Endodermal cell (in vitro differentiated cells): Measurements from ENCODE around the gene KMT2C. TPM values are rescaled to one million over a fixed set of nuclear protein-coding genes. Genes with fewer than 3 reads are reported as not detected.
A peak's percentile ranks its signal among the peaks of the same experiment; 100 is the strongest.

ENCODE experiments used
- DNase-seq: peaks from one replicate; pipeline ENCODE4 v3.0.0-alpha.2; 2017
- H3K27ac ChIP-seq: 2 replicates; pipeline ENCODE4 v1.5.1; 2013; ENCODE audit warnings: mild to moderate bottlenecking, low read depth, low read length, moderate library complexity
- H3K27me3 ChIP-seq: 2 replicates; pipeline ENCODE4 v1.6.1; 2013; ENCODE audit warnings: mild to moderate bottlenecking, low read length, moderate library complexity; ENCODE audit not compliant: insufficient read depth, control insufficient read depth, poor library complexity, severe bottlenecking
- H3K36me3 ChIP-seq: 2 replicates; pipeline ENCODE4 v1.7.0; 2013; ENCODE audit warnings: mild to moderate bottlenecking, low read length, moderate library complexity; ENCODE audit not compliant: control insufficient read depth, insufficient read depth
- H3K4me1 ChIP-seq: one replicate; pipeline ENCODE4 v1.7.0; 2013; ENCODE audit warnings: low read length; ENCODE audit not compliant: control insufficient read depth, insufficient read depth
- H3K4me3 ChIP-seq: 2 replicates; pipeline ENCODE4 v1.5.1; 2013; ENCODE audit warnings: mild to moderate bottlenecking, low read length, moderate library complexity
- H3K9ac ChIP-seq: 2 replicates; pipeline ENCODE4 v1.6.1; 2013; ENCODE audit warnings: mild to moderate bottlenecking, low read length, moderate library complexity; ENCODE audit not compliant: poor library complexity, severe bottlenecking; ENCODE audit errors: extremely low read depth
- H3K9me3 ChIP-seq: 2 replicates; pipeline ENCODE4 v1.6.1; 2013; ENCODE audit warnings: mild to moderate bottlenecking, low read length, moderate library complexity; ENCODE audit not compliant: control insufficient read depth
- H3K27ac Mint-ChIP-seq: 2 replicates; pipeline ENCODE4 v1.8.0; 2020; ENCODE audit warnings: mixed read lengths
- H3K27me3 Mint-ChIP-seq: 2 replicates; pipeline ENCODE4 v1.8.0; 2021; ENCODE audit warnings: mild to moderate bottlenecking, mixed read lengths; ENCODE audit not compliant: insufficient read depth
- H3K36me3 Mint-ChIP-seq: 2 replicates; pipeline ENCODE4 v1.8.0; 2020; ENCODE audit warnings: low read depth, mixed read lengths
- H3K4me1 Mint-ChIP-seq: 2 replicates; pipeline ENCODE4 v1.8.0; 2020; ENCODE audit warnings: mixed read lengths
- H3K4me3 Mint-ChIP-seq: 2 replicates; pipeline ENCODE4 v1.8.0; 2020; ENCODE audit warnings: mild to moderate bottlenecking, moderate library complexity, mixed read lengths
- H3K9me3 Mint-ChIP-seq: 2 replicates; pipeline ENCODE4 v1.8.0; 2020; ENCODE audit warnings: mild to moderate bottlenecking, mixed read lengths
- CTCF ChIP-seq: fragments of 200-600 bp; sonication (generic); conservative IDR thresholded peaks from 2 replicates; pipeline ENCODE4 v1.5.0; 2021; ENCODE audit warnings: antibody characterized with exemption, mild to moderate bottlenecking
- WGBS, 2 experiments: methylation state at CpG; one replicate each; pipeline versions ENCODE4 v1.1.5 to v1.1.7; 2013; ENCODE audit warnings: missing lambda C conversion rate in 2 of 2, mixed read lengths in 1 of 2; ENCODE audit not compliant: insufficient coverage in 1 of 2, insufficient read length in 1 of 2; 5-methylcytosine and 5-hydroxymethylcytosine counted together
- total RNA-seq, 2 donors: library from RNA; stranded (reverse); fragmentation: NEBNext Ultra II Directional in 1 of 2; extraction: Animal tissue kit (Norgen Biotek cat#: 25700) in 1 of 2; gene quantifications; 2 replicates in 1 of 2; 3 replicates in 1 of 2; pipeline ENCODE4 v1.2.1, GENCODE V29; 2021

KMT2C gene
- total RNA-seq, 2 donors from 2014 or later = 54.3 to 60.6 TPM

GRCh38 chr7:152467225-152467624, 31.4 kb upstream of the KMT2C start:
- DNase-seq = no peak
- no peak for TF ChIP-seq CTCF
- H3K4me1 Mint-ChIP-seq = peaks cover 7% of the 10 kb centered on the region
- Histone ChIP-seq H3K36me3 (no peaks in the 10 kb centered on the region), H3K4me3 (no peak overlapping the region), H3K27ac (no peak overlapping the region), H3K9me3 (peaks cover 15% of the 10 kb centered on the region), H3K27me3 (no peaks in the 10 kb centered on the region), H3K4me1 (no peaks in the 10 kb centered on the region), H3K9ac (no peak overlapping the region)
- H3K36me3 Mint-ChIP-seq = no peaks in the 10 kb centered on the region
- H3K27me3 Mint-ChIP-seq = peaks cover 4% of the 10 kb centered on the region
- no peak overlapping the region for H3K4me3 Mint-ChIP-seq
- peaks cover 30% of the 10 kb centered on the region for H3K9me3 Mint-ChIP-seq
- H3K27ac Mint-ChIP-seq = no peak overlapping the region
- WGBS, 2 experiments = 96 to 97% methylated on average over 6 to 9 of the region's 9 CpGs

- 50 to 93% methylated on average over 2 to 4 of the region's 4 CpGs for WGBS, 2 experiments
- Histone ChIP-seq H3K27ac (no peak overlapping the region), H3K9me3 (no peaks in the 10 kb centered on the region), H3K27me3 (no peaks in the 10 kb centered on the region), H3K4me3 (peak overlapping the region; percentile 88), H3K4me1 (peaks cover under 1% of the 10 kb centered on the region), H3K36me3 (no peaks in the 10 kb centered on the region), H3K9ac (peak overlapping the region; percentile 52)
- peak overlapping the region; percentile 88 for H3K27ac Mint-ChIP-seq
- H3K4me3 Mint-ChIP-seq = peak overlapping the region; percentile 83
- H3K9me3 Mint-ChIP-seq = peaks cover 8% of the 10 kb centered on the region
- TF ChIP-seq CTCF = no peak
- no peak for DNase-seq
- H3K4me1 Mint-ChIP-seq = peaks cover 14% of the 10 kb centered on the region
- H3K36me3 Mint-ChIP-seq = no peaks in the 10 kb centered on the region
- H3K27me3 Mint-ChIP-seq = peaks cover 4% of the 10 kb centered on the region
Measured at GRCh38 chr7:152465119-152465387, 29.2 kb upstream of the KMT2C start.

GRCh38 chr7:152464312-152465118, 28.7 kb upstream of the KMT2C start:
- peak; percentile 87 for DNase-seq
- Histone ChIP-seq H3K4me1 (peaks cover 2% of the 10 kb centered on the region), H3K4me3 (peak overlapping the region; percentile 88), H3K36me3 (no peaks in the 10 kb centered on the region), H3K27me3 (no peaks in the 10 kb centered on the region), H3K27ac (peak overlapping the region; percentile 94), H3K9ac (peak overlapping the region; percentile 52), H3K9me3 (no peaks in the 10 kb centered on the region)
- H3K4me3 Mint-ChIP-seq = peak overlapping the region; percentile 83
- no peaks in the 10 kb centered on the region for H3K36me3 Mint-ChIP-seq
- peak overlapping the region; percentile 88 for H3K27ac Mint-ChIP-seq
- H3K27me3 Mint-ChIP-seq = peaks cover 2% of the 10 kb centered on the region
- H3K9me3 Mint-ChIP-seq = peaks cover 5% of the 10 kb centered on the region
- peaks cover 20% of the 10 kb centered on the region for H3K4me1 Mint-ChIP-seq
- WGBS, 2 experiments = 0 to 1% methylated on average over 30 to 91 of the region's 91 CpGs
- no peak for TF ChIP-seq CTCF
